ENCODE results near the gene LPIN1. TPM values are rescaled to one million over a fixed set of nuclear protein-coding genes. Genes with fewer than 3 reads are reported as not detected.

The LPIN1 gene
- 100 to 1,000 TPM in 2 of 4 donors, 10 to 100 TPM in 2; 47.6 to 293 (median 140) TPM for total RNA-seq

- TF ChIP-seq CTCF (IDR thresholded peaks at IDR 0.05; ENCODE audit: low read depth), result no peak
Observed at GRCh38 chr2:11746376-11746806, at the start of gene LPIN1. LPIN1 (plus strand) TSS chr2:11746632; CDS start chr2:11765542, 18,910 bp downstream.

GRCh38 chr2:11696736-11697102, 49.7 kb upstream of the LPIN1 start:
- no peak for TF ChIP-seq CTCF (IDR thresholded peaks at IDR 0.05; ENCODE audit: low read depth)

GRCh38 chr2:11697103-11697871, 49.1 kb upstream of the LPIN1 start:
- no peak for TF ChIP-seq CTCF (IDR thresholded peaks at IDR 0.05; ENCODE audit: low read depth)

GRCh38 chr2:11698009-11698922, 48.2 kb upstream of the LPIN1 start:
- no peak for TF ChIP-seq CTCF (IDR thresholded peaks at IDR 0.05; ENCODE audit: low read depth)

GRCh38 chr2:11699686-11700670, 46.5 kb upstream of the LPIN1 start:
- TF ChIP-seq CTCF (IDR thresholded peaks at IDR 0.05; ENCODE audit: low read depth), result no peak

GRCh38 chr2:11701206-11701605, 45.2 kb upstream of the LPIN1 start:
- no peak for TF ChIP-seq CTCF (IDR thresholded peaks at IDR 0.05; ENCODE audit: low read depth)
